ENCODE measurements around the gene PPP2R3B. TPM values are rescaled to one million over a fixed set of nuclear protein-coding genes. Genes with fewer than 3 reads are reported as not detected.

Gene PPP2R3B
- 16.1 to 28.2 TPM (median 26.5 TPM) in 5 replicates for total RNA-seq (2022; extraction: Qiagen RNA extraction)

GRCh38 chrX:386768-387575, at the start of gene PPP2R3B:
Gene PPP2R3B, minus strand, starts transcription at chrX:386907. Its CDS starts 216 bp downstream, at chrX:386691.

GRCh38 chrX:318739-319578, 67.7 kb downstream of the PPP2R3B start, which contains the start of gene GTPBP6:
Gene GTPBP6, minus strand, starts transcription at chrX:318796. Its CDS starts 9 bp downstream, at chrX:318787.

Other genes with a start within 250 kb of the PPP2R3B start
- 22.7 to 30.4 TPM (median 27.2 TPM) in 5 replicates for gene PLCXD1, start 105.5 kb downstream of the PPP2R3B start, total RNA-seq (2022; extraction: Qiagen RNA extraction)
- 35.3 to 54.2 TPM (median 49.5 TPM) in 5 replicates for gene GTPBP6, start 68.1 kb downstream of the PPP2R3B start, total RNA-seq (2022; extraction: Qiagen RNA extraction)
- not detected in 5 replicates for gene SHOX, start 243.9 kb upstream of the PPP2R3B start, total RNA-seq (2022; extraction: Qiagen RNA extraction)